Endothelial cell of umbilical vein (primary cell): ENCODE data around the gene EIF5AL1.
"Not testable (repeated sequence)": the region's sequence is repeated elsewhere in the genome, so short reads cannot be mapped to it uniquely, and the experiment has no call there.

ENCODE experiments used
- CTCF ChIP-seq, 2 donors: IDR thresholded peaks; 1 replicate in 1 of 2; 2 replicates in 1 of 2; pipeline ENCODE4 v1.5.1; 2011; ENCODE audit warnings: low read length in 2 of 2, mild to moderate bottlenecking in 2 of 2, moderate library complexity in 2 of 2, control low read depth in 1 of 2, inconsistent platforms in 1 of 2, low read depth in 1 of 2; ENCODE audit not compliant: insufficient read depth in 1 of 2; ENCODE audit errors: extremely low read depth in 1 of 2
- EZH2 ChIP-seq: IDR thresholded peaks from 2 replicates; pipeline ENCODE4 v1.6.1; 2012; ENCODE audit warnings: borderline replicate concordance, low read depth, mild to moderate bottlenecking, moderate library complexity, low read length, inconsistent platforms; ENCODE audit not compliant: severe bottlenecking
- GATA2 ChIP-seq: IDR thresholded peaks from 2 replicates; pipeline ENCODE4 v1.7.0; 2011; ENCODE audit warnings: low read depth, mild to moderate bottlenecking, moderate library complexity, mixed read lengths, low read length; ENCODE audit not compliant: insufficient read length, insufficient read depth
- JUN ChIP-seq: IDR thresholded peaks from 2 replicates; pipeline ENCODE4 v1.6.1; 2011; ENCODE audit warnings: borderline replicate concordance, low read depth; ENCODE audit not compliant: insufficient read length, insufficient read depth
- POLR2A ChIP-seq: IDR thresholded peaks from 2 replicates; pipeline ENCODE4 v1.6.1; 2012; ENCODE audit warnings: low read depth, mild to moderate bottlenecking, control low read depth, low read length
- POLR2AphosphoS5 ChIP-seq: IDR thresholded peaks from 2 replicates; pipeline ENCODE4 v1.6.1; 2012; ENCODE audit warnings: low read depth, mild to moderate bottlenecking, control low read depth, low read length, moderate library complexity; ENCODE audit not compliant: insufficient read depth

GRCh38 chr10:79528261-79528660 is 15.9 kb downstream of the EIF5AL1 start:
- not testable (repeated sequence) for TF ChIP-seq CTCF (IDR thresholded peaks at IDR 0.05; ENCODE audit: extremely low read depth in 1 of 2, insufficient read depth in 1 of 2, low read depth in 1 of 2, low read length in 2 of 2); POLR2AphosphoS5; POLR2A; JUN; GATA2; EZH2
